ENCODE measurements around the gene LEMD3. TPM values are rescaled to one million over a fixed set of nuclear protein-coding genes. Genes with fewer than 3 reads are reported as not detected.

LEMD3 gene
- total RNA-seq, 2 experiments from 2014 or later, result 29.0 to 45.5 TPM

DNA sequence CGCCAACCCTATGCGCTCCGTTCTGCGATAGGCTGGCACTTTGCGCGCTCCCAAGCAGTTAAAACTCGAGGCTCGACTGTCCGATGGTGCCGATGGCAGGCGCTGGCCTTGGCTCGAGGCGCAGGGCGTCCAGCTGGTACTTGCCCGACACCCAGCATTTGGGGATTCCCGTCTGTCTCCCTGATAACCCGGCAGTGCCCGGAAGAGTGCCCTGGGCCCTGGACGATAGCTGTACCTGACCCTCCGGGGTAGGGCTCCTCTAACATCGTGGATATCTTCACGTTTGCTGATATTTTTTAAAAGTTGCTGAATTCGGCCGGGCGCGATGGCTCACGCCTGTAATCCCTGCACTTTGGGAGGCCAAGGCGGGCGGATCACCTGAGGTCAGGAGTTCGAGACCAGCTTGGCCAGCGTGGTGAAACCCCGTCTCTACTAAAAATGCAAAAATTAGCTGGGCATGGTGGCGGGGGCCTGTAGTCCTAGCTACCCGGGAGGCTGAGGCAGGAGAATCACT lies 47.4 kb upstream of the LEMD3 start:
- H3K4me1 ChIP-seq (ENCODE audit: insufficient read depth, low read length, poor library complexity, severe bottlenecking), result no peaks in the 10 kb centered on the region
- intact Hi-C loops (cut with micrococcal nuclease; ENCODE audit: unreplicated experiment), result loop anchor here (2.0 to 5.0 kb wide), 2 partner anchors 110 to 231 kb away; no protein-coding TSS in a partner anchor
- DNase-seq (ENCODE audit: low spot score), result no peak
- BruUV-seq (replicated peaks), result no TSS peak
- H3K27ac ChIP-seq (ENCODE audit: low read depth, low read length, poor library complexity, severe bottlenecking), result no peak overlapping the region
- H2AFZ ChIP-seq (ENCODE audit: low read length), result no peak overlapping the region
- no peaks in the 10 kb centered on the region for H4K20me1 ChIP-seq (ENCODE audit: insufficient read depth, low read length)
- POLR2A ChIA-PET, result no interaction called here
- CTCF ChIA-PET (ENCODE audit: unreplicated experiment), result no interaction called here
- no peaks in the 10 kb centered on the region for H3K9me2 ChIP-seq (ENCODE audit: insufficient read depth, low read length)
- no peak for TF ChIP-seq EZH2phosphoT487 (IDR thresholded peaks at IDR 0.05; ENCODE audit: borderline replicate concordance, low read depth, low read length)
- TF ChIP-seq, protein P1, sequence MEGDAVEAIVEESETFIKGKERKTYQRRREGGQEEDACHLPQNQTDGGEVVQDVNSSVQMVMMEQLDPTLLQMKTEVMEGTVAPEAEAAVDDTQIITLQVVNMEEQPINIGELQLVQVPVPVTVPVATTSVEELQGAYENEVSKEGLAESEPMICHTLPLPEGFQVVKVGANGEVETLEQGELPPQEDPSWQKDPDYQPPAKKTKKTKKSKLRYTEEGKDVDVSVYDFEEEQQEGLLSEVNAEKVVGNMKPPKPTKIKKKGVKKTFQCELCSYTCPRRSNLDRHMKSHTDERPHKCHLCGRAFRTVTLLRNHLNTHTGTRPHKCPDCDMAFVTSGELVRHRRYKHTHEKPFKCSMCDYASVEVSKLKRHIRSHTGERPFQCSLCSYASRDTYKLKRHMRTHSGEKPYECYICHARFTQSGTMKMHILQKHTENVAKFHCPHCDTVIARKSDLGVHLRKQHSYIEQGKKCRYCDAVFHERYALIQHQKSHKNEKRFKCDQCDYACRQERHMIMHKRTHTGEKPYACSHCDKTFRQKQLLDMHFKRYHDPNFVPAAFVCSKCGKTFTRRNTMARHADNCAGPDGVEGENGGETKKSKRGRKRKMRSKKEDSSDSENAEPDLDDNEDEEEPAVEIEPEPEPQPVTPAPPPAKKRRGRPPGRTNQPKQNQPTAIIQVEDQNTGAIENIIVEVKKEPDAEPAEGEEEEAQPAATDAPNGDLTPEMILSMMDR (conservative IDR thresholded peaks at IDR 0.05; ENCODE audit: low read length), result no peak
- H3K79me2 ChIP-seq (ENCODE audit: insufficient read depth, low read depth, low read length), result no peaks in the 10 kb centered on the region
- H3K36me3 ChIP-seq (ENCODE audit: insufficient read depth, low read length), result no peaks in the 10 kb centered on the region
- H3K4me3 ChIP-seq (ENCODE audit: low read depth, low read length, poor library complexity, severe bottlenecking), result no peak overlapping the region
- H3K9me3 ChIP-seq (ENCODE audit: low read length), result no peaks in the 10 kb centered on the region
- H3K4me2 ChIP-seq (ENCODE audit: low read length), result no peak overlapping the region

DNA sequence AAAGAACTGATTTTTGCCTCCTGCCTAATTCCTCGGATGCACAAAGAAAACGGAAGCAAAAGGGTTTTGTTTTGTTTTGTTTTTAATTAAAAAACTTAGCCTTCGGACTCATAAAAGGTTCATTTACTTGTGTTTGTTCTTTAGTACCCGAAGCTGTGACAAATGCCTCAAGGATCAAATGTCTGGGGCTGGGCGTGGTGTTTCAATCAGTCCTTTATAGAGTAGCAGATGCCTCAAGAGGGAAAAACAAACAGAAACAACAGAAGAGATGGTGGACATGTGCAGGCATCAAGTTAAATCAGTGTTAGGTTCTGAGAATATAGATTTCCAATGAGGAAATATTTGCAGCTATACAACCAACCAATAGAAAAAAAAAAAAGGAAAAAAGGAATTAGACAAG lies 46.7 kb upstream of the LEMD3 start:
- Histone ChIP-seq H3K4me1 (ENCODE audit: insufficient read depth, low read length, poor library complexity, severe bottlenecking) (no peaks in the 10 kb centered on the region), H3K36me3 (ENCODE audit: insufficient read depth, low read length) (no peaks in the 10 kb centered on the region), H3K4me2 (ENCODE audit: low read length) (no peak overlapping the region), H3K9me2 (ENCODE audit: insufficient read depth, low read length) (no peaks in the 10 kb centered on the region), H3K27ac (ENCODE audit: low read depth, low read length, poor library complexity, severe bottlenecking) (no peak overlapping the region), H3K9me3 (ENCODE audit: low read length) (no peaks in the 10 kb centered on the region), H2AFZ (ENCODE audit: low read length) (no peak overlapping the region), H3K79me2 (ENCODE audit: insufficient read depth, low read depth, low read length) (no peaks in the 10 kb centered on the region), H4K20me1 (ENCODE audit: insufficient read depth, low read length) (no peaks in the 10 kb centered on the region), H3K4me3 (ENCODE audit: low read depth, low read length, poor library complexity, severe bottlenecking) (no peak overlapping the region)
- BruUV-seq (replicated peaks), result no TSS peak
- POLR2A ChIA-PET, result no interaction called here
- no peak for DNase-seq (ENCODE audit: low spot score)
- no peak for TF ChIP-seq EZH2phosphoT487 (IDR thresholded peaks at IDR 0.05; ENCODE audit: borderline replicate concordance, low read depth, low read length)
- TF ChIP-seq, protein P1 (conservative IDR thresholded peaks at IDR 0.05; ENCODE audit: low read length), result no peak
- intact Hi-C loops (cut with micrococcal nuclease; ENCODE audit: unreplicated experiment), result loop anchor here (2.0 to 5.0 kb wide), 2 partner anchors 110 to 232 kb away; no protein-coding TSS in a partner anchor
- CTCF ChIA-PET (ENCODE audit: unreplicated experiment), result no interaction called here

DNA sequence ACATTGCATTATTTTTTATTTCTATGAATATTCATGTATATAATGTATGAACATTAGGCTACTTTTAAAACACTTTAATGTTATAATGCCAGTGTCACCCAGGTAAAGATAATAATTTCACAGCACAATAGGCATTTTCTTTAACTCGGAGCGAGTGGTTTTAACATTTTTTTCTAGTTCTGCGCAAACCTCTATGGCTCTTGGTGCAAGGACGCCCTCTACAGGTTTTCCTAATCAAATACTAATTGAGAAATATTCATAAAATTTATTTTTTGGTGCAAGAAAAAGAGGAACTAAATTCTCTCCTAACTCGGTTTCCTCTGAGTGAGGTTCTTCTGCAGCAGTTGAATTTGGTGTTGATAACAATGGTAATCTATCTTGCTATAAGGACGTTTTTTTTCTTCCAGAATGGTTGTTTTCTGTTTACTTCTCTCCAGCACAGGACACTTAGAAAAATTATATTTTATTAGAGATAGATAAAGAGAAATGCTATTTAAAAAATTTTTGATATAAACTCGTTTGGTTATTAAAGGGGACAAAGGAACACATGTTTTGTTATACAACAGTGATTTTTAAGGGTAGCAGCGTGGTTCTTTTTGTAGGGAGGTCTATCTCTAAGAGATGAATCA lies 45.8 kb upstream of the LEMD3 start:
- Histone ChIP-seq H3K79me2 (ENCODE audit: insufficient read depth, low read depth, low read length) (no peaks in the 10 kb centered on the region), H4K20me1 (ENCODE audit: insufficient read depth, low read length) (no peaks in the 10 kb centered on the region), H3K4me1 (ENCODE audit: insufficient read depth, low read length, poor library complexity, severe bottlenecking) (no peaks in the 10 kb centered on the region), H3K4me3 (ENCODE audit: low read depth, low read length, poor library complexity, severe bottlenecking) (no peak overlapping the region), H2AFZ (ENCODE audit: low read length) (no peak overlapping the region), H3K36me3 (ENCODE audit: insufficient read depth, low read length) (no peaks in the 10 kb centered on the region), H3K9me2 (ENCODE audit: insufficient read depth, low read length) (no peaks in the 10 kb centered on the region), H3K9me3 (ENCODE audit: low read length) (no peaks in the 10 kb centered on the region), H3K4me2 (ENCODE audit: low read length) (no peak overlapping the region), H3K27ac (ENCODE audit: low read depth, low read length, poor library complexity, severe bottlenecking) (no peak overlapping the region)
- no peak for TF ChIP-seq EZH2phosphoT487 (IDR thresholded peaks at IDR 0.05; ENCODE audit: borderline replicate concordance, low read depth, low read length)
- TF ChIP-seq, protein P1 (conservative IDR thresholded peaks at IDR 0.05; ENCODE audit: low read length), result peak; percentile 82
- CTCF ChIA-PET (ENCODE audit: unreplicated experiment), result no interaction called here
- BruUV-seq (replicated peaks), result no TSS peak
- intact Hi-C loops (cut with micrococcal nuclease; ENCODE audit: unreplicated experiment), result loop anchor here (2.0 to 5.0 kb wide), 2 partner anchors 109 to 233 kb away; no protein-coding TSS in a partner anchor
- POLR2A ChIA-PET, result interaction anchor here (0.5 to 0.8 kb wide), 3 partner anchors 90 to 895 kb away, joined by 3 to 4 read pairs (median 3); no protein-coding TSS in a partner anchor
- peak; percentile 48 for DNase-seq (ENCODE audit: low spot score)
